CD14-positive monocyte (primary cell): ENCODE data around the gene CCDC169. TPM values are rescaled to one million over a fixed set of nuclear protein-coding genes. Genes with fewer than 3 reads are reported as not detected.

ENCODE experiments used
- DNase-seq, 3 donors: peaks; one replicate each; pipeline ENCODE4 v3.0.0-alpha.2; 2011 to 2022
- H2AFZ ChIP-seq: 2 replicates; pipeline ENCODE4 v1.6.0; 2012; ENCODE audit warnings: mild to moderate bottlenecking, low read depth, low read length, inconsistent platforms; ENCODE audit not compliant: insufficient read depth, poor library complexity, severe bottlenecking
- H3K27ac ChIP-seq, 2 donors: 1 replicate in 1 of 2; 2 replicates in 1 of 2; pipeline ENCODE4 v1.5.1; 2012 to 2013; ENCODE audit warnings: low read length in 2 of 2, control low read depth in 1 of 2, inconsistent platforms in 1 of 2, low read depth in 1 of 2, mild to moderate bottlenecking in 1 of 2
- H3K27me3 ChIP-seq, 2 donors: one replicate each; pipeline versions ENCODE4 v1.6.0 to v1.6.1; 2011 to 2013; ENCODE audit warnings: low read length in 2 of 2; ENCODE audit not compliant: control insufficient read depth in 2 of 2, insufficient read depth in 2 of 2
- H3K36me3 ChIP-seq, 2 donors: replicated peaks in 1 of 2; 1 replicate in 1 of 2; 2 replicates in 1 of 2; pipeline versions ENCODE4 v1.5.1 to v1.6.1; 2012 to 2013; ENCODE audit warnings: low read length in 2 of 2, control low read depth in 1 of 2, inconsistent platforms in 1 of 2, mild to moderate bottlenecking in 1 of 2; ENCODE audit not compliant: insufficient read depth in 2 of 2, control insufficient read depth in 1 of 2
- H3K4me1 ChIP-seq, 2 donors: 1 replicate in 1 of 2; 2 replicates in 1 of 2; pipeline versions ENCODE4 v1.5.1 to v1.6.1; 2012 to 2013; ENCODE audit warnings: low read length in 2 of 2, control low read depth in 1 of 2, inconsistent platforms in 1 of 2, mild to moderate bottlenecking in 1 of 2, moderate library complexity in 1 of 2; ENCODE audit not compliant: insufficient read depth in 2 of 2, control insufficient read depth in 1 of 2
- H3K4me2 ChIP-seq: replicated peaks from 2 replicates; pipeline ENCODE3; 2012; ENCODE audit warnings: low read length, moderate library complexity, mild to moderate bottlenecking; ENCODE audit not compliant: poor library complexity, severe bottlenecking; ENCODE audit errors: extremely low read depth
- H3K4me3 ChIP-seq, 3 experiments: fragments of 200-600 bp in 1 of 3; sonication (generic) in 1 of 3; replicated peaks in 1 of 3; 1 replicate in 2 of 3; 2 replicates in 1 of 3; pipeline ENCODE4 v1.5.1; 2011 to 2013; ENCODE audit warnings: low read length in 3 of 3, mild to moderate bottlenecking in 3 of 3, control low read depth in 2 of 3, low read depth in 2 of 3, inconsistent platforms in 1 of 3, moderate library complexity in 1 of 3
- H3K79me2 ChIP-seq: 2 replicates; pipeline ENCODE4 v1.6.0; 2012; ENCODE audit warnings: mild to moderate bottlenecking, control low read depth, inconsistent platforms, low read length, moderate library complexity; ENCODE audit not compliant: insufficient read depth
- H3K9ac ChIP-seq: 2 replicates; pipeline ENCODE4 v1.6.0; 2017; ENCODE audit warnings: low read length, mild to moderate bottlenecking; ENCODE audit not compliant: insufficient read depth, poor library complexity, severe bottlenecking
- H3K9me3 ChIP-seq, 2 donors: replicated peaks in 1 of 2; 1 replicate in 1 of 2; 2 replicates in 1 of 2; pipeline versions ENCODE4 v1.5.1 to v1.6.1; 2012 to 2013; ENCODE audit warnings: low read length in 2 of 2, control low read depth in 1 of 2; ENCODE audit not compliant: control insufficient read depth in 1 of 2, insufficient read depth in 1 of 2
- H4K20me1 ChIP-seq: 2 replicates; pipeline ENCODE4 v1.6.0; 2012; ENCODE audit warnings: mild to moderate bottlenecking, low read length, control low read depth, moderate library complexity; ENCODE audit not compliant: insufficient read depth
- H3K27ac Mint-ChIP-seq, 7 donors: one replicate each; pipeline ENCODE4 v1.8.0; 2020; ENCODE audit warnings: mild to moderate bottlenecking in 7 of 7, mixed read lengths in 7 of 7, moderate library complexity in 6 of 7, inconsistent platforms in 2 of 7
- H3K27me3 Mint-ChIP-seq, 3 donors: one replicate each; pipeline ENCODE4 v1.8.0; 2021 to 2022; ENCODE audit warnings: low read depth in 3 of 3, mild to moderate bottlenecking in 3 of 3, mixed read lengths in 3 of 3, moderate library complexity in 3 of 3, inconsistent platforms in 1 of 3
- H3K36me3 Mint-ChIP-seq, 2 donors: one replicate each; pipeline ENCODE4 v1.8.0; 2020; ENCODE audit warnings: mixed read lengths in 2 of 2, inconsistent platforms in 1 of 2, mild to moderate bottlenecking in 1 of 2
- H3K4me1 Mint-ChIP-seq: one replicate; pipeline ENCODE4 v1.8.0; 2020; ENCODE audit warnings: mild to moderate bottlenecking, mixed read lengths
- H3K4me3 Mint-ChIP-seq, 2 donors: one replicate each; pipeline ENCODE4 v1.8.0; 2020; ENCODE audit warnings: mild to moderate bottlenecking in 2 of 2, mixed read lengths in 2 of 2, moderate library complexity in 1 of 2
- H3K9me3 Mint-ChIP-seq, 7 donors: one replicate each; pipeline ENCODE4 v1.8.0; 2020 to 2022; ENCODE audit warnings: mixed read lengths in 7 of 7, mild to moderate bottlenecking in 6 of 7, moderate library complexity in 6 of 7, inconsistent platforms in 2 of 7
- WGBS: methylation state at CpG from one replicate; pipeline ENCODE4 v1.1.5; 2013; ENCODE audit warnings: missing lambda C conversion rate; ENCODE audit not compliant: insufficient coverage; 5-methylcytosine and 5-hydroxymethylcytosine counted together
- intact Hi-C, 2 donors: fragments of 100-400 bp; cut with micrococcal nuclease; formaldehyde crosslinking; loops; one replicate each; pipeline versions ENCODE4 v1.15.0 to v1.15.1; 2023
- polyA plus RNA-seq, 3 donors: library from polyadenylated mRNA; depleted of rRNA in 1 of 3; unstranded in 2 of 3; stranded (reverse) in 1 of 3; fragments of 300-500 nt in 2 of 3; fragments of >200 nt in 1 of 3; fragmentation: Illumina TruSeq in 2 of 3; gene quantifications; 1 replicate in 2 of 3; 2 replicates in 1 of 3; pipeline ENCODE4 v1.2.3, GENCODE V29; 2012 to 2021
- TF ChIP-seq, protein P1 (sequence below): fragments of 200-600 bp; IDR thresholded peaks from one replicate; pipeline ENCODE4 v1.8.0; 2022; ENCODE audit warnings: antibody characterized with exemption, mild to moderate bottlenecking

CCDC169 gene
- polyA plus RNA-seq, 3 donors: 0.03 TPM; not detected in 2

DNA sequence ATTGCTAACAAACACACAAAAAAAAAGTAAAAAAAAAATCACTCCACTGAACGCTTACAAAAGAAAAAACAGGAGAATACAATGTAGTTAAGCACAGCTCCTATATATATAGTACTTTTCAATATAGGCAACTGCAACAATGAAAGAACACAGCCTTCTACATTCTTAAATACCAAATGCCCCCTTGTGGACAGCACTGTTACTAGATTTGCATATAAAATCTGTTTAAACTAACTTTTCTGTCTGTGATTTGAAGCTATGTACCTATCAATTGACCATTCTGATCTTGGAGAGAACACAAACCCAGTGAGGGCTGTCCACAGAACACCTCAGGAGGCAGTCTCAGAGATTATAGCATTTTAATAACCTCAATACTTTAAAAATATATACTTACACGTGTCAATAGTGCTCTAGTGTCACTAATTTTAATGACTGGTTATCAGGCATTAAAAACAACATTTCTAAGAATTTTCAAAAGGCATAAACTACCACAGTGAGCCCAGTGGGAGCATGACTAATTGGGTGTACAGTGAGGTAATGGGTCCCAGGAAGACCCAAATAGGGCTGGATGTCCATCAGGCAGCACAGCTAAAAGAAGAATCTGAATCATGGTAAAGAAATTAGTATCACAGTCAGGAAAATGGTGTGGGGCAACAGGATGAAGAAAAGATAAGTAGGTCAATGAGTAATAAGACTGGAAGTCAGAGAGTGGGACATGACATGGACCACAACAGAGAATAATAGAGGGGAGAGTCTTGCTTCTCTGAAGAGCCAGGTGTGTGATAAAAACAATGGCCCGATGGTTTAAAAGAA, 22.2 kb downstream of the CCDC169 start:
- Histone ChIP-seq H2AFZ (no peak overlapping the region), H3K36me3 (no peaks in the 10 kb centered on the region), H3K4me1 (no peaks in the 10 kb centered on the region), H3K27ac (no peak overlapping the region), H3K27me3 (no peaks in the 10 kb centered on the region), H3K9ac (no peak overlapping the region), H3K9me3 (no peaks in the 10 kb centered on the region), H3K79me2 (no peaks in the 10 kb centered on the region), H3K4me3 (no peak overlapping the region), H4K20me1 (no peaks in the 10 kb centered on the region), H3K4me2 (no peak overlapping the region)
- TF ChIP-seq, protein P1, sequence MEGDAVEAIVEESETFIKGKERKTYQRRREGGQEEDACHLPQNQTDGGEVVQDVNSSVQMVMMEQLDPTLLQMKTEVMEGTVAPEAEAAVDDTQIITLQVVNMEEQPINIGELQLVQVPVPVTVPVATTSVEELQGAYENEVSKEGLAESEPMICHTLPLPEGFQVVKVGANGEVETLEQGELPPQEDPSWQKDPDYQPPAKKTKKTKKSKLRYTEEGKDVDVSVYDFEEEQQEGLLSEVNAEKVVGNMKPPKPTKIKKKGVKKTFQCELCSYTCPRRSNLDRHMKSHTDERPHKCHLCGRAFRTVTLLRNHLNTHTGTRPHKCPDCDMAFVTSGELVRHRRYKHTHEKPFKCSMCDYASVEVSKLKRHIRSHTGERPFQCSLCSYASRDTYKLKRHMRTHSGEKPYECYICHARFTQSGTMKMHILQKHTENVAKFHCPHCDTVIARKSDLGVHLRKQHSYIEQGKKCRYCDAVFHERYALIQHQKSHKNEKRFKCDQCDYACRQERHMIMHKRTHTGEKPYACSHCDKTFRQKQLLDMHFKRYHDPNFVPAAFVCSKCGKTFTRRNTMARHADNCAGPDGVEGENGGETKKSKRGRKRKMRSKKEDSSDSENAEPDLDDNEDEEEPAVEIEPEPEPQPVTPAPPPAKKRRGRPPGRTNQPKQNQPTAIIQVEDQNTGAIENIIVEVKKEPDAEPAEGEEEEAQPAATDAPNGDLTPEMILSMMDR: peak; percentile 53
- Mint-ChIP-seq H3K4me3 (no peak overlapping the region), H3K4me1 (no peaks in the 10 kb centered on the region), H3K36me3 (no peaks in the 10 kb centered on the region), H3K27me3 (peaks cover 0 to 3% (median 0%) of the 10 kb centered on the region in 3 donors), H3K9me3 (no peaks in the 10 kb centered on the region), H3K27ac (peak overlapping the region in 1 of 7 donors; percentile 5)
- WGBS: no CpG with 5 or more reads among the region's 3 CpGs
- DNase-seq: peak in 2 of 3 donors; percentile 8 to 14
- intact Hi-C loops: loop anchor here in 1 of 2 donors (10.0 kb wide), 1 partner anchor 301 kb away; no protein-coding TSS in a partner anchor

DNA sequence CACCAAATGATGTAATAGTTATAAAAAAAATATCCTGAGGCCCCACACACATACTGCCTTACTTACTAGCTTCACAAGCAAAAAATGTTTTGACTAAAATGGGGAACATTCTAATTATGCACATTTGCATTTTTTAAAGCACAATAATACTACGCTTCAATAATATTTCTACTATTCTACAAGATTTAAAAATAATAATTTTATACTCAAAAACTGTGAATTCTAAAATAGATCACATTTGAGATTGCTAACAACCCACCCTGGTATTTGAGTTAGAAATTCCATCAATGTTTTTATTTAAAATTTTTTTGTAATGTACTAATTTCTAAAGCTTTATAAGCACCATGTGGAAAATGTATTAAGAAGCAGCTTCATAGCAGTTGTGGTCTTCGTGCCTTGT, 24.2 kb downstream of the CCDC169 start:
- intact Hi-C loops: loop anchor here in 1 of 2 donors (10.0 kb wide), 1 partner anchor 299 kb away; no protein-coding TSS in a partner anchor
- H3K9me3 Mint-ChIP-seq: no peaks in the 10 kb centered on the region
- Histone ChIP-seq H4K20me1 (no peaks in the 10 kb centered on the region), H3K27ac (no peak overlapping the region), H3K27me3 (no peaks in the 10 kb centered on the region), H3K4me3 (no peak overlapping the region), H3K79me2 (no peaks in the 10 kb centered on the region), H3K4me1 (no peaks in the 10 kb centered on the region), H2AFZ (no peak overlapping the region), H3K36me3 (no peaks in the 10 kb centered on the region), H3K9ac (no peak overlapping the region), H3K4me2 (no peak overlapping the region), H3K9me3 (no peaks in the 10 kb centered on the region)
- H3K4me1 Mint-ChIP-seq: no peaks in the 10 kb centered on the region
- no CpG with 5 or more reads among the region's 2 CpGs for WGBS
- H3K4me3 Mint-ChIP-seq: no peak overlapping the region
- no peak for DNase-seq
- no peaks in the 10 kb centered on the region for H3K36me3 Mint-ChIP-seq
- H3K27ac Mint-ChIP-seq: no peak overlapping the region
- peaks cover 0 to 4% (median 0%) of the 10 kb centered on the region in 3 donors for H3K27me3 Mint-ChIP-seq
- TF ChIP-seq, protein P1: no peak
